Epidermal melanocyte (primary cell): ENCODE measurements around the gene SLX9.

Experiments
- DNase-seq: peaks from one replicate; pipeline ENCODE4 v3.0.0; 2011; ENCODE audit warnings: low spot score; ENCODE audit not compliant: insufficient read length

SLX9 gene

GRCh38 chr21:45001134-45002095, 61.6 kb downstream of the SLX9 start:
- no peak for DNase-seq

GRCh38 chr21:45002381-45003204, 62.8 kb downstream of the SLX9 start:
- no peak for DNase-seq

DNA sequence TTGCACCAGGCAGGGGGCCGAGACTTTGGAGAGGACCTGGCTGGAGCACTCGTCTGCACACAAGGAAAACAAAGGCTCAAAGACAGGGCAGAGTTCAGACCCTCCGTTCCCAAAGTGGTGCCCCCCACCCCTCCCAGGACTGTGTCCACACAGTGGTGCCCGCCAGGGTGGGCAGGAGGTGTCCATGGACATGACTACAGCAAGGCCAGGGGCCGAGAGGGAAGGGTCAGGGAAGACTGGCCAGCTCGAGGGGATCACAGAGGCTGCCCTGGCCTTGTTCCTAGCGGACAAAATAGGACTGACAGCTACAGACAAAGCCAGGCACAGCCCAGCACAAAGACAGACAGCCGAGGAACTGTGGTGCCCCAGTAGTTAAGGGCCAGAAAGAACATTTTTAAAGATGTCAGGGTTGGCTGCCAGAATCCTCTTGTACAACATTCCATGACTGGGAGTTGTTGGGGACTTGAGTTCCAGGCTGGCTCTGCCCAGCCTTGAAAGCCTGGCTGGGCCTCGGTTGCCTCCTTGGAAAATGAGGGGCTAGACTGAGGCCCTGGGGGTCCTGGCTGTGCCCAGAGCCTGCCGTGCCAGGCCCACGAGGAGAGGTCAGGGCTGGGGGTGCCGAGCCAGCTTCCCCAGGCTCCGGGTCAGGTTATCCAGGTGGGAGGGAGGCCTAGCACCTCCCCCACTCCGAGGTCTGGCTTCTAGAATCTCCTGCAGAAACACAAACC, 63.7 kb downstream of the SLX9 start:
- no peak for DNase-seq

- DNase-seq = no peak
Measured at GRCh38 chr21:45004059-45004422, 64.2 kb downstream of the SLX9 start.

DNA sequence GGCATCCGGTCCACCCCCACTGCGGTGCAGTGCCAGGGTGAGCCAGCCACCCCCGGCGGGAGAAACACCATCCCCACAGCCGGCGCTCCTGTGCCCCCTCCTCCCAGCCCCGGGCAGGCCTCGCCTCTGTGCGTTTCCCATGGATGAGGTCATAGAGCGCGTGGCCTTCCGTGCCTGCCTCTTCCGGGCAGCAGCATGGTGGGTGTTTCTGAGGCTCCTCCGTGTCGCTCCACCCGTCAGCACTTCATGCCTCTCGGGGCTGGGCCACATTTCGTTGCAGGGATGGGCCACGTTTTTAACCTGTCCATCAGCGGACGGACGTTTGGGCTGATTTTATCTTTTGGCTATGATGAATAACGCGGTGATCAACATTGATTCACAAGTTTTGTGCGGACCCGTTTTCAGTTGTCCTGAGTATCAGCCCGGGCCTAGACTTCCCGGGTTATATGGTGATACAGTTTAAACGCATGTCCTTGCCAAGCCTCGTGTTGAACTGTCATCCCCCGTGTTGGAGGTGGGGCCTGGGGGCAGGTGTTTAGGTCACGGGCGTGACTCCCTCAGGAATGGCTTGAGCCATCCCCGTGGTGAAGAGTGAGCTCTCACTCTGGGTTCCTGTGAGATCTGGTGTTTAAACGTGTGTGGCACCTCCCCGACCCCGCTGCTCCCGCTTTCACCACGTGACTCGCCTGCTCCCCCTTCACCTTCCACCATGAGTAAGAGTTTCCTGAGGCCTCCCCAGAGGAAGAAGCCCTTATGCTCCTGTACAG, 64.8 kb downstream of the SLX9 start:
- DNase-seq = no peak

GRCh38 chr21:45006536-45007095, 66.8 kb downstream of the SLX9 start:
- no peak for DNase-seq

GRCh38 chr21:45009616-45010015, 69.8 kb downstream of the SLX9 start:
- DNase-seq = no peak

DNA sequence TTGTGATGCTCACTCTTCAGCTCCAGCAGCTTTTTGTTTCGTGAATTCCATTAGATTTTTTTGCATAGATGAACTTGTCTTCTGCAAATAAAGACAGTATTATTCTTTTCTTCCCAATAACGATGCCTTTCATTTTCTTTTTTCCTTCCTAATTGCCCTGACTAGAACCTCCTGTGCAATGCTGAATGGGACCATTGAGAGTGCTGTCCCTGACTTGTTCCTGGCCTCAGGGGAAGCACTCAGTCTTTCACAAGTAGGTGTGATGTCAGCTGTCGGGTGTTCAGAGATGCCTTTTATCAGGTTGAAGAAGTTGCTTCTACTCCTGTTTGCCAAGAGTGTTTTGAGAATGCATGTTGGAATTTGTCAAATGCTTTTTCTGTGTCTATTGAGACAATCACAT, 70.3 kb downstream of the SLX9 start:
- peak; percentile 99 for DNase-seq

- DNase-seq = no peak
Measured at GRCh38 chr21:45010860-45011259, 71.0 kb downstream of the SLX9 start.

DNA sequence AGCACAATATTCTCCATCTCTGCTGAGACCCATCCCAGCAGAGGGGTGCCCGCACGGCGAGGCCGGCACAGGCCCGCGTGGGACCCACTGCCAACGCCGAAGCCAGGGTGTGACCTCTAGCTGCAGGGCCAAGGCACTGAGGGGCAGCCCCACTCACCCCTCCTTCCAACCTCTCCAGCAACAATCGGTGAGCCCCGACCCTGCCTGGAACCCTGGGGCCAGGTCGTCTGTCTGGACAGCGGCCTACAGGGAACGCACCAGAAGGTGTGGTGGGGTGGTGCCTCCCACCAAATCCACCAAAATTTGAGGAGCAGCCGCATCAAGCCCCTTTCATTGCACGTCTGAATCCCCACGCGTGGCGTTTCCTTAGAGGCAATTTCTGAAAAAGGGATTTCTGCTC, 71.6 kb downstream of the SLX9 start:
- DNase-seq = no peak

GRCh38 chr21:45011911-45012661, 72.3 kb downstream of the SLX9 start:
- peak; percentile 76 for DNase-seq

DNA sequence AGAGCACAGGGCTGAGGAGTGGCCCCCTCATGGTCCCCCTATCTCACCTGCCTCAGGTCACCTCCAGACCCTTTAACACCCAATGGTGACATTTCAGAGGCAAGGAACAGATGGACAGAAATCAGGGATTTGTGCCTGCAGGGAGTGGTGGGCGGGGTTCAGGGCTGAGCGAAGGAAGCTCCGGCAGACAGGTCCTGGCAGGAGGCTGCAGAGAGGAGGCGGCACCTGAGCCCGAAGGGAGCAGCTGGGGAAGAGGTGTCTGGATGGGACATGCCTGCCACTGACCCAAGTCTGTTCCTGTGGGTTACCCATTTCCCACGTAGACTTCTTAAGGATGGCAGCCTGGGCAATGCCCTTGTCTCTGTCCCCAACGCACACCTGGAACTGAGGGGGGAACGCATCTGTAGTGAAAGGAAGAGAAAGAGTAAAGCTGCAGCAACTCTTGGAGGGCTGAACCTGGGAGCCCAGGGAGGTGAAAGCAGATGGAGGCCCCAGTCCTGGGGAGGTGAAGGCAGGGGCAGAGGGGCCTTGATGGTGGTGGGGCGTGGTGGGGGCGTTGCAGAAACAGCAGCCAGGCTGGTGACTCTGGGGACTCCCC, 72.9 kb downstream of the SLX9 start:
- no peak for DNase-seq

GRCh38 chr21:45013260-45013841, 73.5 kb downstream of the SLX9 start:
- DNase-seq = no peak

DNA sequence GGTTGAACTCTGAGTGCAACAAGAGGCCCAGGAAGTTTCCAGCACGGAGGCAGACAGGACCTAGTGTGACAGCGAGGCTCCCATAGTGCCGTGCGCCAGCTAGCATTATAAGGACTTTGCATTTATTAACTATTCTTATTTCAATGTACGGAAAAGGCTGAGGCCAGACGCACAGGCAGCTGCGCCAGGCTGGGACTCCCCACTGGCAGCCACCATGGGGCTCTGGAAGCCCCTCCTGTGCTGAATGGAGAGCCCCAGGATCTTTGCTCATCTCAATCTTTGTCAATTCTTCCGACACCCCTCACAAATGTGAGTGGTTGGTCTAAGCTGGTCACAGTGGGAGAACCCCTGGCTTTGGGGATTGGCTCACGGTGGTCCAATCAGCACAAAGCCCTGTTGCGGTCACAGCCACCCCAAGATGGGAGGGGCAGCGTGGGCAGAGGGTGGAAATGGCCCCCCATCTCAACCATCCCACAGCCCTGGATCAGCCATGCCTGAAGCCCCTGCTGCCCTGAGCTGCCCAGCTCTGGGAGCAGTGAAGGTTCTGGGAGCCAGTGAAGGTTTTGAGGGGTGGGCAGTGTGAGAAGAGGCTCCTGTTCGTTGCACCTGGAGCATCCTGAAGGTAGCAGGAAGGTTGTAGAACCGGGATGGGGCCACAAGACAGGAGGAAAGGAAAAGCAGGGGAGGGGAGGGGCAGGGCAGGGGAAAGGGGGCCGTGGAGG, 75.1 kb downstream of the SLX9 start:
- no peak for DNase-seq

GRCh38 chr21:45015469-45015860, 75.6 kb downstream of the SLX9 start:
- DNase-seq = no peak

GRCh38 chr21:45016031-45016405, 76.2 kb downstream of the SLX9 start:
- no peak for DNase-seq

DNA sequence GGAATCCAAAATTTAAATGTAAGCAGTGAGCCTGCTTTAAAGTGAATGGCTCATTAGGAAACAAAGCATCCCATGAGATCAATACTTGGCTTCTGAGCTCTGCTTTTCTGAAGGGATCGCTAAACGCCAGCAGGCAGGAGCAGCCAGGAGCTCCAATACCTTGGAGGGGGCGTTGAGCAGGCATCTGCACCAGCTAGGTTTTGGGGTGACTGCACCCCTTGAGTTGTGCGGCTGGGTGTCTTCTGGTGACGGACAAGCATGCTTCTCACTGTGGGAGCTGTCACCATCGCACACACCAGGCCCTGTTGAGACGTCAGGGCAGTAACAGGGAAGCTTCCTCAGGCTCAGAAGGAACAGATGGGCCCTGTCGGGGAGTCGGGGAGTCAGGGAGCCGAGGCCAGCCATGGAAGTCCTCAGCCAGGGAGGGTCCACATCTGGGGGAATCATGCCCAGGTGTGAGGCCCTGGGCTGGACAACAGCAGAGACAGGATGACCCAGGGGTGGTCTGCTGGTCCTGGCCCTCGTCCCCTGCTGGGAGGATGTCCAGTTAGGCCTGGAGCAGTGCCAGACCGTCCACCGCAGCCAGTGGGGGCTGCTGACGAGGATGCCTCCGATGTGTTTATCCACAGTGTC, 76.7 kb downstream of the SLX9 start:
- DNase-seq = no peak
